GM18526 (cell line): ENCODE measurements around the gene MARK2.

Experiments
- POLR2A ChIP-seq: IDR thresholded peaks from 3 replicates; pipeline ENCODE4 v1.6.1; 2011; ENCODE audit not compliant: insufficient read length; ENCODE audit errors: extremely low read depth

The MARK2 gene

GRCh38 chr11:63838678-63839507, at the start of gene MARK2:
Gene MARK2, plus strand, starts transcription at chr11:63839110. Its CDS starts 397 bp downstream, at chr11:63839507.
- TF ChIP-seq POLR2A, result peak; percentile 57

- no peak for TF ChIP-seq POLR2A
Measured at GRCh38 chr11:63791495-63792167, 47.3 kb upstream of the MARK2 start.

- no peak for TF ChIP-seq POLR2A
Measured at GRCh38 chr11:63793161-63793560, 45.7 kb upstream of the MARK2 start.

- TF ChIP-seq POLR2A, result no peak
Measured at GRCh38 chr11:63795066-63795465, 43.8 kb upstream of the MARK2 start.

GRCh38 chr11:63800921-63801320, 38.0 kb upstream of the MARK2 start:
- TF ChIP-seq POLR2A, result no peak

GRCh38 chr11:63802637-63803414, 36.1 kb upstream of the MARK2 start:
- no peak for TF ChIP-seq POLR2A

GRCh38 chr11:63804259-63804658, 34.7 kb upstream of the MARK2 start:
- TF ChIP-seq POLR2A, result no peak

GRCh38 chr11:63805844-63806415, 33.0 kb upstream of the MARK2 start:
- TF ChIP-seq POLR2A, result no peak

GRCh38 chr11:63811522-63811921, 27.4 kb upstream of the MARK2 start:
- no peak for TF ChIP-seq POLR2A

GRCh38 chr11:63813035-63813562, 25.8 kb upstream of the MARK2 start, which contains the start of gene SPINDOC:
Gene SPINDOC, plus strand, starts transcription at chr11:63813456. Its CDS starts 231 bp downstream, at chr11:63813687.
- peak; percentile 79 for TF ChIP-seq POLR2A

- no peak for TF ChIP-seq POLR2A
Measured at GRCh38 chr11:63813563-63814382, 25.1 kb upstream of the MARK2 start.

GRCh38 chr11:63814383-63814736, 24.6 kb upstream of the MARK2 start:
- TF ChIP-seq POLR2A, result no peak

- no peak for TF ChIP-seq POLR2A
Measured at GRCh38 chr11:63816166-63816565, 22.7 kb upstream of the MARK2 start.

GRCh38 chr11:63816732-63817131, 22.2 kb upstream of the MARK2 start:
- TF ChIP-seq POLR2A, result no peak
